GM10248 (cell line): ENCODE data around the gene EFCAB13.
"Not testable (repeated sequence)": the region's sequence is repeated elsewhere in the genome, so short reads cannot be mapped to it uniquely, and the experiment has no call there.

Experiments used
- CTCF ChIA-PET: fragments of 300-600 bp; sonication (Branson Sonifier 250); formaldehyde crosslinking; extraction: SDS; loops from one replicate; lab custom pipeline; 2021; ENCODE audit warnings: antibody characterized with exemption; lab: Yijun Ruan, JAX
- POLR2A ChIA-PET: fragments of 350-650 bp; sonication (Branson Sonifier 250); formaldehyde crosslinking; extraction: SDS; loops from one replicate; lab custom pipeline; 2020; ENCODE audit warnings: antibody characterized with exemption; lab: Yijun Ruan, JAX
- DNase-seq: peaks from one replicate; pipeline ENCODE4 v3.0.0; 2012; ENCODE audit errors: extremely low spot score
- CTCF ChIP-seq: IDR thresholded peaks from 2 replicates; pipeline ENCODE4 v1.5.1; 2012; ENCODE audit warnings: mild to moderate bottlenecking, low read depth; ENCODE audit errors: extremely low read depth, missing control alignments, control extremely low read depth

Gene EFCAB13

DNA sequence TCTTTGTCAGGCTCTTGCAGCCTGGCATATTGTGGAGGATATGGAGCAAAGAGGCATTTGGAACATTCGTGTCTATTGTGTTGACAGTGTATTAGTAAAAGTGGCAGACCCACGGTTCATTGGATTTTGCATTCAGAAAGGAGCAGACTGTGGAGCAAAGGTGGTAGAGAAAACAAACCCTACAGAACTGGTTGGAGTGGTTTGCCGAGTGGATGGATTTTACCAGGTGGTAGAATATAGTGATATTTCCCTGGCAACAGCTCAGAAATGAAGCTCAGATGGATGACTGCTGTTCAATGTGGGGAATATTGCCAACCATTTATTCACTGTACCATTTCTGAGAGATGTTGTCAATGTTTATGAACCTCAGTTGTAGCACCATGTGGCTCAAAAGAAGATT, 44.5 kb downstream of the EFCAB13 start:
- TF ChIP-seq CTCF, result no peak
- CTCF ChIA-PET, result interaction anchor here (0.9 to 2.0 kb wide), 3 partner anchors 11 to 13 kb away, joined by 3 to 5 read pairs (median 4); no protein-coding TSS in a partner anchor
- POLR2A ChIA-PET, result no interaction called here
- no peak for DNase-seq

GRCh38 chr17:47370899-47371298, 47.1 kb downstream of the EFCAB13 start:
- DNase-seq, CTCF ChIA-PET, POLR2A ChIA-PET: not testable (repeated sequence)

DNA sequence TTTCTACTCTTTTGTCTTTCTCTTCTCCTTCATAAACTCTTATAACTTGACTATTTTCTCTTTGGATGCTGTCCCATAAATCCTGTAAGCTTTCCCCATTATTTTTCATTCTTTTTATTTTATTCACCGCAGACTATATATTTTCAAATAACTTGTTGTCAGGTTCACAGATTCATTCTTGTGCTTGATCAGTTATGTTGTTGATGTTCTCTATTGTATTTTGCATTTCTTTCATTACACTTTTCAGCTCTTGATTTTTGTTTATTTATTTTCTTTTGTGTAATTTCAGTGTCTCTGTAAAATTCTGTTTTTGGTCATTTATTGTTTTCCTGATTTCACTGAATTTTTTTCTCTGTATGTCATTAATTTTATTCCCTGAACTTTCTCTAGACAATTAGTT, 49.2 kb downstream of the EFCAB13 start:
- no peak for TF ChIP-seq CTCF
- ChIA-PET CTCF (no interaction called here), POLR2A (no interaction called here)
- no peak for DNase-seq

DNA sequence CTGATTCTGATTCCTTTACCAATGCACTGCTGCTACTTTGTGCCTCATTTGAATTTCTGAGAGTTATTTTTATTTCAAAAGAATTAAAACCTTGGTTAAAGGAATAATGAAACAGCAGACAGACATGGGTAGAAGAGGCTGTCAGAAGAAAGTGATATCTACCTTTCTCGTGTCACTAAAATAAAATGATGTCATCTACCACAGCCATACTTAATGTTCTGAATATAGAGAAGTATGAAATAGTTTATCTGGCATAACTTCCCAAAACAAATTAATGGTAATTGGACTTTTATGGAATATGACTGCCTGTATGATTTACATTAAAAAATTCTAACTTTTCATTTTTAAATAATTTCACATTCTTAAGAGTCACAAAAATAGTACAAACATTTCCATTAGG, 52.5 kb downstream of the EFCAB13 start:
- no peak for TF ChIP-seq CTCF
- no peak for DNase-seq
- ChIA-PET POLR2A (no interaction called here), CTCF (no interaction called here)

GRCh38 chr17:47388825-47389224, 65.1 kb downstream of the EFCAB13 start:
- CTCF ChIA-PET, result no interaction called here
- TF ChIP-seq CTCF, result no peak
- POLR2A ChIA-PET, result no interaction called here
- DNase-seq, result no peak

GRCh38 chr17:47397532-47398128, 73.9 kb downstream of the EFCAB13 start:
- POLR2A ChIA-PET, CTCF ChIA-PET: not testable (repeated sequence)

GRCh38 chr17:47400333-47400732, 76.6 kb downstream of the EFCAB13 start:
- CTCF ChIA-PET, result interaction anchor here (0.9 to 1.6 kb wide), 9 partner anchors 9 to 215 kb away, joined by 3 to 5 read pairs (median 3); no protein-coding TSS in a partner anchor
- no peak for DNase-seq
- TF ChIP-seq CTCF, result no peak
- POLR2A ChIA-PET, result no interaction called here

More at GRCh38 chr17:47397532-47398128, 73.9 kb downstream of the EFCAB13 start:
- DNase-seq, result not testable (repeated sequence)
